Stomach (tissue), 9 donors: ENCODE measurements around the gene SIM1. TPM values are rescaled to one million over a fixed set of nuclear protein-coding genes. Genes with fewer than 3 reads are reported as not detected.

Experiments used
- DNase-seq, 2 donors: peaks; one replicate each; pipeline versions ENCODE4 v3.0.0 to v3.0.0-alpha.2; 2013 to 2019
- H3K27ac ChIP-seq, 5 donors: fragments of 200-600 bp in 4 of 5; sonication (generic) in 4 of 5; one replicate each; pipeline ENCODE4 v1.5.1; 2013 to 2019; ENCODE audit warnings: mild to moderate bottlenecking in 1 of 5, moderate library complexity in 1 of 5
- H3K27me3 ChIP-seq, 3 donors: fragments of 200-600 bp; sonication (generic); one replicate each; pipeline ENCODE4 v1.5.1; 2017 to 2019; ENCODE audit warnings: mixed run types in 1 of 3
- H3K36me3 ChIP-seq, 4 donors: fragments of 200-600 bp; sonication (generic); 1 replicate in 3 of 4; 2 replicates in 1 of 4; pipeline ENCODE4 v1.5.1; 2016 to 2019
- H3K4me1 ChIP-seq, 4 donors: fragments of 200-600 bp; sonication (generic); one replicate each; pipeline ENCODE4 v1.5.1; 2016 to 2019
- H3K4me3 ChIP-seq, 4 donors: fragments of 200-600 bp; sonication (generic) in 3 of 4; one replicate each; pipeline ENCODE4 v1.5.1; 2016 to 2019; ENCODE audit warnings: mild to moderate bottlenecking in 1 of 4
- H3K9me3 ChIP-seq, 4 donors: fragments of 200-600 bp; sonication (generic); one replicate each; pipeline ENCODE4 v1.5.1; 2016 to 2019
- EP300 ChIP-seq: sonication (generic); formaldehyde crosslinking; IDR thresholded peaks from one replicate; pipeline ENCODE4 v1.6.1; 2017; ENCODE audit warnings: antibody characterized with exemption
- POLR2A ChIP-seq, 4 donors: fragments of 450-650 bp; IDR thresholded peaks; one replicate each; pipeline ENCODE4 v1.6.1; 2016; ENCODE audit warnings: antibody characterized with exemption in 4 of 4, control low read depth in 2 of 4, mild to moderate bottlenecking in 1 of 4, moderate library complexity in 1 of 4
- POLR2AphosphoS5 ChIP-seq, 3 donors: sonication (generic); formaldehyde crosslinking; IDR thresholded peaks; one replicate each; pipeline ENCODE4 v1.6.1; 2016; ENCODE audit warnings: antibody characterized with exemption in 3 of 3
- WGBS, 5 donors: extraction: QIAGEN DNeasy Blood & Tissue Kit in 3 of 5; methylation state at CpG; one replicate each; pipeline versions ENCODE4 v1.1.5 to v1.1.7; 2013 to 2018; 5-methylcytosine and 5-hydroxymethylcytosine counted together
- intact Hi-C: fragments of 100-400 bp; cut with DNase I; formaldehyde crosslinking; loops from one replicate; pipeline ENCODE4 v1.15.1; 2023; ENCODE audit warnings: low total_unique reads
- polyA plus RNA-seq, 3 donors: library from polyadenylated mRNA; stranded (reverse); fragments of 200-250 nt; gene quantifications; one replicate each; pipeline ENCODE4 v1.2.3, GENCODE V29; 2013
- total RNA-seq, 5 donors: library from RNA; depleted of rRNA; stranded (reverse); fragments of >200 nt; gene quantifications; one replicate each; pipeline versions ENCODE4 v1.1.0 to v1.2.3, GENCODE V29; 2014 to 2016
- TF ChIP-seq, protein P1 (sequence below), 7 experiments: fragments of 450-650 bp in 4 of 7; fragments of 200-600 bp in 3 of 7; sonication (generic) in 3 of 7; IDR thresholded peaks; one replicate each; pipeline ENCODE4 v1.5.1; 2016 to 2019; ENCODE audit warnings: antibody characterized with exemption in 7 of 7, control low read depth in 2 of 7, mild to moderate bottlenecking in 1 of 7
- donor health status: healthy with polysubstance abuse.
- donor health status: Bipolar disorder and iron deficiency.
- donor health status: healthy.

SIM1 gene
- total and polyA plus RNA-seq, 8 donors = 0.43 TPM; not detected in 7

DNA sequence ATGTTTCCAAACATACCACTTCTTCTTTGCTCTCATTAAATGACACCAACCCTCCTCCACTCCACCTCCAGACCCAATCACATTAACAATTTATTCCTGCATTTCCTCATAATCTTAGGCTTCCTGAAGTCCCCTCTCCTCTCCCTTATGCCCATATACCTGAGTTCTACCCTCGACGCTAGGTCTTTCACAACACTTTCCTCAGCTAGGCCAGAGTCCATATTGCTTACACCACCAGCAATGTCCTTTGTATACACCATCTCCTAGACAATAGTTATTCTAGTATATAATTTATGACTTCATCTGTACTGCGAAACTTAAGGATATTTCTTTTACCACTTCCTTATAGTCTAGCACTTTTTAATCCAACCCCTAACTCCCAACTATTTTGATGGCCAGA lies 47.7 kb downstream of the SIM1 start:
- no peaks in the 10 kb centered on the region for H3K4me1 ChIP-seq
- no peak for DNase-seq
- H3K4me3 ChIP-seq = no peak overlapping the region
- peaks cover 0 to 3% (median 0%) of the 10 kb centered on the region in 3 donors for H3K27me3 ChIP-seq
- no peak overlapping the region for H3K27ac ChIP-seq
- TF ChIP-seq POLR2A (IDR thresholded peaks at IDR 0.05) = no peak
- TF ChIP-seq POLR2AphosphoS5 (IDR thresholded peaks at IDR 0.05) = no peak
- TF ChIP-seq, protein P1, sequence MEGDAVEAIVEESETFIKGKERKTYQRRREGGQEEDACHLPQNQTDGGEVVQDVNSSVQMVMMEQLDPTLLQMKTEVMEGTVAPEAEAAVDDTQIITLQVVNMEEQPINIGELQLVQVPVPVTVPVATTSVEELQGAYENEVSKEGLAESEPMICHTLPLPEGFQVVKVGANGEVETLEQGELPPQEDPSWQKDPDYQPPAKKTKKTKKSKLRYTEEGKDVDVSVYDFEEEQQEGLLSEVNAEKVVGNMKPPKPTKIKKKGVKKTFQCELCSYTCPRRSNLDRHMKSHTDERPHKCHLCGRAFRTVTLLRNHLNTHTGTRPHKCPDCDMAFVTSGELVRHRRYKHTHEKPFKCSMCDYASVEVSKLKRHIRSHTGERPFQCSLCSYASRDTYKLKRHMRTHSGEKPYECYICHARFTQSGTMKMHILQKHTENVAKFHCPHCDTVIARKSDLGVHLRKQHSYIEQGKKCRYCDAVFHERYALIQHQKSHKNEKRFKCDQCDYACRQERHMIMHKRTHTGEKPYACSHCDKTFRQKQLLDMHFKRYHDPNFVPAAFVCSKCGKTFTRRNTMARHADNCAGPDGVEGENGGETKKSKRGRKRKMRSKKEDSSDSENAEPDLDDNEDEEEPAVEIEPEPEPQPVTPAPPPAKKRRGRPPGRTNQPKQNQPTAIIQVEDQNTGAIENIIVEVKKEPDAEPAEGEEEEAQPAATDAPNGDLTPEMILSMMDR (IDR thresholded peaks at IDR 0.05) = no peak
- TF ChIP-seq EP300 = no peak
- no peaks in the 10 kb centered on the region for H3K9me3 ChIP-seq
- H3K36me3 ChIP-seq = no peaks in the 10 kb centered on the region
- WGBS, 5 donors = 82 to 89% (median 87%) methylated on average over 3 of the region's 3 CpGs
- intact Hi-C loops = no loop called here

DNA sequence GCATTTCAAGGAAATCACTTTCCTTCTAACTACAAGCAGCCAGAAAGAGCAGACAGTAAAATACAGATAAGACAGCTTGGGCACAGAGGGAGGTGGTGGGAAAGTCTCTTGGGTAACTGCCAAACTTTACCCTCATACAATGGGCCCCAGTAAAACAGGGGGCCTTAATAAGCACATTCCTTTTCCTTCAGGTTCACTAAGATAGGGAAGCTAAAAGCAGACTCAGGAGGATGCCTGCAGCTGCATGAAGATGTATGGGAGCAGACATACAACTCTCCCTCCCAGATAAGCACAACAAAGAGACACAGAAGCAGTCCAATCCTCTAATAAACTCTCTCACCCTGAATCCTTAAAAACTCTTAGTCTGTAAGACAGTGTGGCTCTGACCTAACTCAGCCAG lies 49.0 kb downstream of the SIM1 start:
- H3K27ac ChIP-seq = no peak overlapping the region
- no peaks in the 10 kb centered on the region for H3K9me3 ChIP-seq
- intact Hi-C loops = no loop called here
- no peaks in the 10 kb centered on the region for H3K4me1 ChIP-seq
- no peak for TF ChIP-seq POLR2A (IDR thresholded peaks at IDR 0.05)
- H3K4me3 ChIP-seq = no peak overlapping the region
- DNase-seq = no peak
- H3K36me3 ChIP-seq = no peaks in the 10 kb centered on the region
- H3K27me3 ChIP-seq = peaks cover 0 to 3% (median 0%) of the 10 kb centered on the region in 3 donors

DNA sequence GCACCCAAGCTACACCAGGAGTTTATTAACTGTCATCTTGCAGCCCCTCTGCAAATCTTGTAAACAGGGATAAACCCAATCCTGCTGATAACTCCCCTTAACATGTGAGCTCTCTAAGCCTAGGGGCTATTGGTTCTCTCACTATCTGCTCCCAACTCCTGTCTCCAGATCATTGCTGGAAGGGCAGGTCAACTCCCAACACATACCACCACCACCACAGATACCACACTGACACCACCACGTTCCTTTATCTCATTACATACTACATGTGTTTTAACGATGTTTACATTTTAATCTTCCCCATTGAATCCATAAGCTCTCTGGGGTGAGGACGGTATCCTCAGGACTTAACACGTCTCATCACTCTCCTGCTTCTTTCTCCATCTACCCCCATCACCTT lies 51.8 kb downstream of the SIM1 start:
- no peaks in the 10 kb centered on the region for H3K9me3 ChIP-seq
- 82 to 87% (median 84%) methylated on average over 4 of the region's 4 CpGs for WGBS, 5 donors
- no peak for DNase-seq

DNA sequence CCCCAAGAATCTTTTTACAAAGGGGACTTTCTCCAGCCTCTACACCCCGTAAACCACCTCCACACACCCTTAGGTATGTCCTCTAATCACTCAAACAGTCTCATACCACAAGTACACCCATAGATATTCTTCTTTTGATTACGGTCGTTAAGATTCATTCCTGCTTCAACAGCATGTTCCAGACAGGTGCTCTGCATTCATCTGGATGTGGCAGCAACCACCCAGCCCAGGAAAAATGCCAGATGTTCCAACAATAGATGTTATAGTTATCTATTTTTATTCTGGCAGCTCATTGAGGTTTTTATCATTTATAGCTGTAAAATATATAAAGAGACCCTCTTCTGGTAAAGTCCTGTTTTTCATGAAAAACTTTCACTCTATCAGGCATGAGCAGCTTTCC lies 60.7 kb downstream of the SIM1 start:
- H3K36me3 ChIP-seq = no peaks in the 10 kb centered on the region
- intact Hi-C loops = no loop called here
- WGBS, 5 donors = 51 to 70% (median 60%) methylated on average over 3 of the region's 3 CpGs
- no peaks in the 10 kb centered on the region for H3K9me3 ChIP-seq
- TF ChIP-seq POLR2A (IDR thresholded peaks at IDR 0.05) = no peak
- TF ChIP-seq, protein P1 (IDR thresholded peaks at IDR 0.05) = no peak
- TF ChIP-seq POLR2AphosphoS5 (IDR thresholded peaks at IDR 0.05) = no peak
- TF ChIP-seq EP300 = no peak
- no peak overlapping the region for H3K4me3 ChIP-seq
- no peak overlapping the region for H3K27ac ChIP-seq
- no peaks in the 10 kb centered on the region for H3K27me3 ChIP-seq
- DNase-seq = no peak
- H3K4me1 ChIP-seq = no peaks in the 10 kb centered on the region

More for the DNA sequence above, 51.8 kb downstream of the SIM1 start:
- H3K4me1 ChIP-seq = no peaks in the 10 kb centered on the region
- TF ChIP-seq EP300 = no peak
- TF ChIP-seq POLR2AphosphoS5 (IDR thresholded peaks at IDR 0.05) = no peak
- no peak for TF ChIP-seq POLR2A (IDR thresholded peaks at IDR 0.05)
- H3K4me3 ChIP-seq = no peak overlapping the region
- H3K27ac ChIP-seq = no peak overlapping the region
- intact Hi-C loops = no loop called here
- no peaks in the 10 kb centered on the region for H3K36me3 ChIP-seq
- no peaks in the 10 kb centered on the region for H3K27me3 ChIP-seq

DNA sequence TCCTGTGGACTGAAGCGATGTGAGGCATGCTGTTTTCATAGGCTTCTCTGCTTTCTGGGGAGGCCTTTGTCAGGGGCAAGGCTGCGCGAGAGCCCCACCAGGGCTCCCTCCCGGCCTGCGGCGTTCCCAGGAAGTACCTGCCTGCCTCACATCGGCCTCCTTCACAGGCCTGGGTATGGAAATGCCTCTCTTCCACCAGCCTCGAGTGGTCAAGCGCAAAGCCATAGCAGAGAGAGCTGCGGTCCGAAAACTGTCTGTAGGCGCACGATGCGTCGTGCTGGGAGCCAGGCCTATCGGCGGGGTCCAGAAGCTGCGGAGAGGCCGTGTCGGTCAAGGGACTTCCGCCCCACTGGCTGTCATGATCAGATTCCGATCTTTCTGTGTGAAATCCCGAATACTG lies 71.2 kb downstream of the SIM1 start:
- intact Hi-C loops = no loop called here
- TF ChIP-seq POLR2A (IDR thresholded peaks at IDR 0.05) (no peak), POLR2AphosphoS5 (IDR thresholded peaks at IDR 0.05) (no peak), EP300 (no peak)
- TF ChIP-seq, protein P1 (IDR thresholded peaks at IDR 0.05) = no peak
- 91 to 95% (median 95%) methylated on average over 23 of the region's 23 CpGs for WGBS, 5 donors
- no peaks in the 10 kb centered on the region for H3K36me3 ChIP-seq
- no peak overlapping the region for H3K4me3 ChIP-seq
- no peak overlapping the region for H3K27ac ChIP-seq
- H3K9me3 ChIP-seq = no peaks in the 10 kb centered on the region
- no peaks in the 10 kb centered on the region for H3K27me3 ChIP-seq
- no peaks in the 10 kb centered on the region for H3K4me1 ChIP-seq
- no peak for DNase-seq
